ENCODE results near the gene CASP3.
"Not testable (repeated sequence)": the region's sequence is repeated elsewhere in the genome, so short reads cannot be mapped to it uniquely, and the experiment has no call there.

CASP3 gene

GRCh38 chr4:184672741-184673140 lies 23.5 kb upstream of the CASP3 start:
- Mint-ChIP-seq H3K4me3 (no peak overlapping the region), H3K27me3 (no peaks in the 10 kb centered on the region), H3K27ac (no peak overlapping the region), H3K4me1 (ENCODE audit: low read depth) (peaks cover 21% of the 10 kb centered on the region), H3K36me3 (peaks cover 15% of the 10 kb centered on the region), H3K9me3 (ENCODE audit: low read depth) (no peaks in the 10 kb centered on the region)

GRCh38 chr4:184671101-184671500 lies 21.9 kb upstream of the CASP3 start:
- H3K27ac Mint-ChIP-seq: no peak overlapping the region
- peaks cover 21% of the 10 kb centered on the region for H3K36me3 Mint-ChIP-seq

DNA sequence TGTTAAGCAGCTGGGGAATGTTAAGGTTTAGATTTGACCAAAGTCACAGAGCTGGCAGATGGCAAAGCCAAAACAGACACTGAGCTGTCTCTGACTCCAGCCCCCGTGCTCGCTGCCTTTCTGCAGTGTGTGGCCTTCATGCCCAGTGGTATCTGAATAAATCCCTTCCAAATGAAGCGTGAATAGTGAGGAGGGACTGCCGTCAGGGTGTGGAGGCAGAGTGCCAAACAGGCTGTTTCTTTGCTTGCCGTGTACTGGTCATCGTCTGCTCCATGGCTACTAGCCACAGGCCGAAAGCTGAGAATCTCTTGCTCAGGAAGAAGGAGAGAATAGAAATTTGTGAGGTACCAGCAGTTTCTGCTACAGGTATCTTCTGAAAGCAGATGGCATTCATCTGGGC lies 20.0 kb upstream of the CASP3 start:
- no peaks in the 10 kb centered on the region for H3K9me3 Mint-ChIP-seq (ENCODE audit: low read depth)
- H3K4me1 Mint-ChIP-seq (ENCODE audit: low read depth): peaks cover 23% of the 10 kb centered on the region
- no peak overlapping the region for H3K4me3 Mint-ChIP-seq
- H3K27ac Mint-ChIP-seq: no peak overlapping the region
- H3K27me3 Mint-ChIP-seq: no peaks in the 10 kb centered on the region
- H3K36me3 Mint-ChIP-seq: peaks cover 18% of the 10 kb centered on the region

More at GRCh38 chr4:184671101-184671500, 21.9 kb upstream of the CASP3 start:
- Mint-ChIP-seq H3K4me1 (ENCODE audit: low read depth) (peaks cover 23% of the 10 kb centered on the region), H3K4me3 (no peak overlapping the region), H3K27me3 (no peaks in the 10 kb centered on the region), H3K9me3 (ENCODE audit: low read depth) (no peaks in the 10 kb centered on the region)

GRCh38 chr4:184668511-184669114 lies 19.4 kb upstream of the CASP3 start:
- H3K27me3 Mint-ChIP-seq: no peaks in the 10 kb centered on the region
- no peak overlapping the region for H3K4me3 Mint-ChIP-seq
- H3K36me3 Mint-ChIP-seq: peaks cover 17% of the 10 kb centered on the region
- H3K4me1 Mint-ChIP-seq (ENCODE audit: low read depth): peaks cover 23% of the 10 kb centered on the region
- no peak overlapping the region for H3K27ac Mint-ChIP-seq
- no peaks in the 10 kb centered on the region for H3K9me3 Mint-ChIP-seq (ENCODE audit: low read depth)

DNA sequence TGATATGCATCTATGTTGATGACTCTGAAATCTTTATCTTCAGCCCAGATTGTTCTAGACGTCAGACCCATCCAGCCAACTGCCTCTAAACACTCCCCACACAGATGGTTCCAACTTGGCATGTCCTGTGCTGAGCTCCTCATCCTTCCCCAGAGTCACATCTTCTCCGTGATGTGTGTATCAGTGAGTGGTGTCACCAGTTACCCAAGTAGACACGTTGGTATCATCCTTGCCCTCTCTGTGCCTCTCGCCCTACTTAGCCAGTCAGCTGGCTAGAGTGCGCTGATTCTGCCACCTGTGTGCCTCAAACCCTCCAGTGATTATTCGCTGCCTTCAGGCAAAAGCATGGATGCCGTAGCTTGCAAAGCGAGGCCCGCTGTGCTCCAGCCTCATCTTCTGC lies 18.8 kb upstream of the CASP3 start:
- H3K4me3 Mint-ChIP-seq: peak overlapping the region; percentile 17
- H3K27me3 Mint-ChIP-seq: no peaks in the 10 kb centered on the region
- H3K9me3 Mint-ChIP-seq (ENCODE audit: low read depth): no peaks in the 10 kb centered on the region
- H3K4me1 Mint-ChIP-seq (ENCODE audit: low read depth): peaks cover 23% of the 10 kb centered on the region
- peak overlapping the region; percentile 18 for H3K27ac Mint-ChIP-seq
- H3K36me3 Mint-ChIP-seq: peaks cover 17% of the 10 kb centered on the region

DNA sequence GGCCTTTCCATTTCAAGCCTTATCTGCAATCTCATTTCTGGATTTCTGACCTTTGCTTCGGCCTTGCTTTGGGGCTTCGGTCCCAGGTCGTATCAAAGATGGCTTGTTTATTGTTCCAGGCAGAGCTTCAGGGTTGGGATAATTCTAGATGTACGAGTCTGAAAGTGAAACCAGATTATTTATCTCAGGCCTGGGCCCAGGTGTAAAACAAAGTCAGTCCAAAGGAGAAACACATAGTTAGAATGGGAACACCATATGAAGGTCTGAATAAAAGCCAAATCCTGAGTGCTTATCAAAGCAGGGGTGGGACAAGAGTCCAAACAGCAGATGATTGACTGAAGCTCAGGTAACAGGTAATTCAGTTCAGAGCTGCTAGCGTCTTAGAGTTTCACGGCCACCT lies 17.4 kb upstream of the CASP3 start:
- Mint-ChIP-seq H3K4me3 (no peak overlapping the region), H3K27me3 (no peaks in the 10 kb centered on the region), H3K27ac (no peak overlapping the region), H3K36me3 (peaks cover 17% of the 10 kb centered on the region), H3K9me3 (ENCODE audit: low read depth) (no peaks in the 10 kb centered on the region), H3K4me1 (ENCODE audit: low read depth) (peaks cover 23% of the 10 kb centered on the region)

- peaks cover 14% of the 10 kb centered on the region for H3K36me3 Mint-ChIP-seq
- no peaks in the 10 kb centered on the region for H3K27me3 Mint-ChIP-seq
- H3K4me3 Mint-ChIP-seq: no peak overlapping the region
- no peaks in the 10 kb centered on the region for H3K9me3 Mint-ChIP-seq (ENCODE audit: low read depth)
- H3K4me1 Mint-ChIP-seq (ENCODE audit: low read depth): peaks cover 19% of the 10 kb centered on the region
- no peak overlapping the region for H3K27ac Mint-ChIP-seq
Observed at GRCh38 chr4:184664445-184665210, 15.4 kb upstream of the CASP3 start.

DNA sequence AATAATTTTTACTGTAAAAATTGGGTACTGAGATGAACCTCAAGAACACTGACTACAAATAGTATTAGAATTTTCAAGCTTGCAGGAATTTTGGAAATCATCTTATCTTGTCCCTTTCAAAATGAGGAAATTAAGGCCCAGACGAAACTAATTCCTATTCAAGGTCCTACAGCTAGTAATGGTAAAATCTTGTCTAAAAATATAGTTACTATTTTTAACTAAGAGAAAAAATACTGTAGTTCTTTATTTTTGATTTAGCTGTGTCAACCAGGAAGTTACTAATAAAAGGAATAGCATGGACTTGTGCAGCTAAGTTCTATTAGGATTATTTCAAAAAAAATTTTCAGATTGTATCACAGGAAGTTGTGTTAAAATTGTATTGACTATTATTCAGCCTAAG lies 13.0 kb upstream of the CASP3 start:
- Mint-ChIP-seq H3K4me3 (no peak overlapping the region), H3K4me1 (ENCODE audit: low read depth) (no peaks in the 10 kb centered on the region), H3K27me3 (no peaks in the 10 kb centered on the region), H3K36me3 (peaks cover 7% of the 10 kb centered on the region), H3K27ac (no peak overlapping the region), H3K9me3 (ENCODE audit: low read depth) (no peaks in the 10 kb centered on the region)

GRCh38 chr4:184660978-184661377 lies 11.7 kb upstream of the CASP3 start:
- H3K36me3 Mint-ChIP-seq: peaks cover 2% of the 10 kb centered on the region
- H3K27ac Mint-ChIP-seq: no peak overlapping the region
- no peaks in the 10 kb centered on the region for H3K4me1 Mint-ChIP-seq (ENCODE audit: low read depth)
- no peak overlapping the region for H3K4me3 Mint-ChIP-seq
- no peaks in the 10 kb centered on the region for H3K9me3 Mint-ChIP-seq (ENCODE audit: low read depth)
- H3K27me3 Mint-ChIP-seq: no peaks in the 10 kb centered on the region

DNA sequence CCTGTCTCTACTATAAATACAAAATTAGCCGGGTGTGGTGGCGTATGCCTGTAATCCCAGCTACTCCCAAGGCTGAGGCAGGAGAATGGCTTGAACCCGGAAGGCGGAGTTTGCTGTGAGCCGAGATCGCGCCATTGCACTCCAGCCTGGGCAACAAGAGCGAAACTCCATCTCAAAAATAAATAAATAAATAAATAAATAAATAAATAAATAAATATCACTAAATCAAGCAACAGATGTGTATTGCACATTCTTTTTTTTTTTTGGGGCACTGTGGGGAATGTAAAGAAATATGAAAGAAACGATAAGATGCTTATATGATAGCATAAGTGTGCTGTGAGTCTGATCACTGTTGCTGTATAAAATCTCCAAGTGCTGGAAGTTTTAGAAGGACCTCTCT lies 8.6 kb upstream of the CASP3 start:
- not testable (repeated sequence) for H3K27me3 Mint-ChIP-seq; H3K4me1 Mint-ChIP-seq (ENCODE audit: low read depth); H3K36me3 Mint-ChIP-seq; H3K4me3 Mint-ChIP-seq; H3K27ac Mint-ChIP-seq; H3K9me3 Mint-ChIP-seq (ENCODE audit: low read depth)

DNA sequence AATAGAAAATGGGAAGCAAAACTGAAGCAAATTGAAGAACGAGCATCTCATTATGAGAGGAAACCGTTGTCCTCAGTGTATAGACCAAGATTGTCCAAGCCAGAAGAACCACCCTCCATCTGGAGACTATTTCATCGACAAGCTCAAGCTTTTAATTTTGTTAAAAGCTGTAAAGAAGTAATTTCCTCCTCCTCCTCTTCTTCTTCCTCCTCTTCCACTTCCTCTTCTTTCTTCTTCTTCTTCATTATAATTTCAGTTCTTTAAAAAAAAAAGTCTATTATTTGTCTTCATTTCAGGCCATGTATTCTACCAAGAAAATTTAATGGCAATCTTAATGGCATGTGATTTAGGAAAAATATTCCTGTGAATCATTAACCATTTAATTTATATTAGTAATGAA lies 7.9 kb upstream of the CASP3 start:
- Mint-ChIP-seq H3K4me3 (no peak overlapping the region), H3K27me3 (no peaks in the 10 kb centered on the region), H3K27ac (no peak overlapping the region), H3K9me3 (ENCODE audit: low read depth) (no peaks in the 10 kb centered on the region), H3K4me1 (ENCODE audit: low read depth) (peaks cover 3% of the 10 kb centered on the region), H3K36me3 (peaks cover 2% of the 10 kb centered on the region)

DNA sequence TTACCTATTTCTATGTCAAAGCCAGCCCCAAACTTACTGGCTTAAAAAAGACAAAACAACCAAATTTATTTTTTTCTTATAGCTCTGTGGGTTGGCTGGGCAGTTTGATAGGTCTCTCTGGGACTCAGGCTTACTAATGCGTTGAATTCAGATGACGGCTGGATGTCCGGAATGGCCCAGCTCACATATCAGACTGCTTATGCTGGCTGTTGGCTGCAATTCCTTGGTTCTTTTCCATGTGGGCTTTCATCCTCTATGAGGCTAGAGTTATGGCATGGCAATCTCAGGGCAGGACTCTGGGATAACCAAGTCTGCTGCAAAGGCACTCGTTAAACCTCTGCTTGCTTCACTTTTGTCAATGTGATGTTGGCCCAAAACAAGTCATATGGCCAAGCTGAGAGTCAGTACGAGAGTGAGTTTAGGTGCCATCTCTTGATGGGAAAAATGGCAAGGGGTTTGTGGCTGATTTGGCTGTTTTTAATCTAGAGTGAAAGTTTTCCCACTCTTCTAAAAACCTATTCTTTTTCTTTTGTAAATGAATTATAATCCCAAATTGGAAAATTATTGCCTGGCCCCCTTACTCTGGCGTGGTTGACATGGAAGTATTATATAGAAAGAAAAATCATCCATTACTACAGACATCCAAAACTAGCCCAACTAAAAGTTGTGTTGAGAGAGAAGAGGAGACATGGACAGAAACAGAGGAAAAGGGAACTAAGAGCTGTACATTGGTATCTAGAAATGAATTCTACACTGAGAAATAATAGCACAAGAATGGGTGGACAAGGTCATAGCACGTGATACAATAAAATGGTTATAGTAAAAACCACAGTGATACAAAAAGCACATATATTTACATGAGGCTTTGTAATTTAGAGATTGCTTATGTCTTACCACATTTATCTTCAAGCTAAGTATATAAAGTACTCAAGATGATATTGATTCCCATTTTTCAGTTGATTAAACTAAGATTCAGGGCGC lies 6.9 kb upstream of the CASP3 start:
- Mint-ChIP-seq H3K27me3 (no peaks in the 10 kb centered on the region), H3K36me3 (peaks cover 2% of the 10 kb centered on the region), H3K27ac (no peak overlapping the region), H3K4me3 (no peak overlapping the region), H3K4me1 (ENCODE audit: low read depth) (peaks cover 3% of the 10 kb centered on the region), H3K9me3 (ENCODE audit: low read depth) (no peaks in the 10 kb centered on the region)

DNA sequence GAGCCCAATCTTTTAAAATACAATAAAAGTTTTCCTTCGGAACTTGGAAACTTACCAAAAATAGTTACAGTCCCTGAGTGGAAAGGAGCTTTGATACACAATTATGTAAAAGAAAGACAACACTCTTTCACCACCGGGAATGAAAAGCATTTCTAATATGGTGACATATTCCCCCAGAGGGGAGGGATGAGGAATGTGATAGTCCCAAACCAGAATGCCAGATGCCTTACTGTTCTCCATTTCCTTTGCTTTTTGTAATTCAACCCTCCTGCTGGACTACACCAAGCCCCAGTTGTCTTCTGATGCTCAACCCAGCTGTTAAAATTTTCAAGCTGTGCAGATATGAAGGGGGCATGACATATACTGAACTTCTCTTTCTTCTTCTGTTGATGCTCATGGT lies 4.4 kb upstream of the CASP3 start:
- H3K4me1 Mint-ChIP-seq (ENCODE audit: low read depth): peaks cover 13% of the 10 kb centered on the region
- H3K36me3 Mint-ChIP-seq: peaks cover 2% of the 10 kb centered on the region
- no peak overlapping the region for H3K4me3 Mint-ChIP-seq
- no peaks in the 10 kb centered on the region for H3K9me3 Mint-ChIP-seq (ENCODE audit: low read depth)
- no peak overlapping the region for H3K27ac Mint-ChIP-seq
- H3K27me3 Mint-ChIP-seq: no peaks in the 10 kb centered on the region

- H3K36me3 Mint-ChIP-seq; H3K4me3 Mint-ChIP-seq; H3K27ac Mint-ChIP-seq; H3K27me3 Mint-ChIP-seq; H3K9me3 Mint-ChIP-seq (ENCODE audit: low read depth): not testable (repeated sequence)
- peaks cover 19% of the 10 kb centered on the region for H3K4me1 Mint-ChIP-seq (ENCODE audit: low read depth)
Observed at GRCh38 chr4:184652681-184653080, 3.4 kb upstream of the CASP3 start.

GRCh38 chr4:184651899-184652298 lies 2.7 kb upstream of the CASP3 start:
- Mint-ChIP-seq H3K4me3 (no peak overlapping the region), H3K4me1 (ENCODE audit: low read depth) (peaks cover 26% of the 10 kb centered on the region), H3K36me3 (peaks cover 3% of the 10 kb centered on the region), H3K27me3 (no peaks in the 10 kb centered on the region), H3K27ac (no peak overlapping the region), H3K9me3 (ENCODE audit: low read depth) (no peaks in the 10 kb centered on the region)
